HepG2 (cell line): ENCODE measurements around the gene STAP2. TPM values are rescaled to one million over a fixed set of nuclear protein-coding genes. Genes with fewer than 3 reads are reported as not detected.

Experiments
- ATF3 ChIP-seq: sonication (generic); formaldehyde crosslinking; IDR thresholded peaks from 2 replicates; pipeline ENCODE4 v1.4.0; 2020; ENCODE audit warnings: missing genetic modification reagents
- ATRX ChIP-seq: sonication (generic); formaldehyde crosslinking; IDR thresholded peaks from 2 replicates; pipeline ENCODE4 v1.4.0; 2020; ENCODE audit warnings: missing genetic modification reagents, borderline replicate concordance
- CAMTA2 ChIP-seq: sonication (generic); formaldehyde crosslinking; IDR thresholded peaks from 2 replicates; pipeline ENCODE4 v1.4.0; 2020; ENCODE audit warnings: mild to moderate bottlenecking, missing genetic modification reagents, borderline replicate concordance
- CEBPG ChIP-seq: IDR thresholded peaks from 2 replicates; pipeline ENCODE4 v1.6.1; 2016
- DMTF1 ChIP-seq: sonication (generic); formaldehyde crosslinking; IDR thresholded peaks from 2 replicates; pipeline ENCODE4 v1.4.0; 2020; ENCODE audit warnings: mild to moderate bottlenecking, missing genetic modification reagents
- KLF9 ChIP-seq: IDR thresholded peaks from 2 replicates; pipeline ENCODE4 v1.6.1; 2016; ENCODE audit warnings: low read depth
- LCORL ChIP-seq, 2 experiments: fragments of 450-650 bp in 1 of 2; sonication (generic) in 1 of 2; formaldehyde crosslinking in 1 of 2; IDR thresholded peaks; 2 replicates each; pipeline versions ENCODE4 v1.5.0 to v1.6.1; 2017 to 2020; ENCODE audit warnings: antibody characterized with exemption in 1 of 2, missing genetic modification reagents in 1 of 2
- MBD4 ChIP-seq: IDR thresholded peaks from 2 replicates; pipeline ENCODE4 v1.6.1; 2012; ENCODE audit warnings: low read length, inconsistent platforms, borderline replicate concordance
- NFYB ChIP-seq: sonication (generic); formaldehyde crosslinking; IDR thresholded peaks from 2 replicates; pipeline ENCODE4 v1.4.0; 2020; ENCODE audit warnings: missing genetic modification reagents
- NRL ChIP-seq: sonication (generic); formaldehyde crosslinking; IDR thresholded peaks from 2 replicates; pipeline ENCODE4 v1.5.0; 2020; ENCODE audit warnings: missing genetic modification reagents, mild to moderate bottlenecking, moderate library complexity, borderline replicate concordance
- POGK ChIP-seq: sonication (generic); formaldehyde crosslinking; conservative IDR thresholded peaks from 2 replicates; pipeline ENCODE4 v1.8.0; 2022; ENCODE audit warnings: mild to moderate bottlenecking, moderate library complexity, missing genetic modification reagents
- POLR2AphosphoS2 ChIP-seq: IDR thresholded peaks from 2 replicates; pipeline ENCODE4 v1.6.1; 2011; ENCODE audit warnings: low read depth, low read length, improper control_type of control experiment
- RBM39 ChIP-seq: fragments of 200-400 bp; formaldehyde crosslinking; IDR thresholded peaks from one replicate; pipeline ENCODE4 v1.6.1; 2018; ENCODE audit warnings: antibody characterized with exemption, mild to moderate bottlenecking, low read depth, low read length; ENCODE audit not compliant: poor library complexity, severe bottlenecking
- RCOR2 ChIP-seq: IDR thresholded peaks from 2 replicates; pipeline ENCODE4 v1.6.1; 2016; ENCODE audit warnings: missing biosample characterization, missing genetic modification reagents
- SRY ChIP-seq: sonication (generic); formaldehyde crosslinking; IDR thresholded peaks from 2 replicates; pipeline ENCODE4 v1.8.0; 2022; ENCODE audit warnings: mild to moderate bottlenecking, missing genetic modification reagents
- SSRP1 ChIP-seq: IDR thresholded peaks from 2 replicates; pipeline ENCODE4 v1.6.1; 2016; ENCODE audit warnings: control low read depth
- SYNCRIP ChIP-seq: fragments of 200-400 bp; formaldehyde crosslinking; IDR thresholded peaks from 2 replicates; pipeline ENCODE4 v1.6.1; 2018; ENCODE audit warnings: mild to moderate bottlenecking, low read depth, low read length; ENCODE audit not compliant: insufficient read depth
- WIZ ChIP-seq: sonication (generic); formaldehyde crosslinking; IDR thresholded peaks from 2 replicates; pipeline ENCODE4 v1.5.1; 2020; ENCODE audit warnings: mild to moderate bottlenecking, missing genetic modification reagents
- ZNF616 ChIP-seq: sonication (generic); formaldehyde crosslinking; IDR thresholded peaks from 2 replicates; pipeline ENCODE4 v1.5.0; 2020; ENCODE audit warnings: low read depth, mild to moderate bottlenecking, missing genetic modification reagents
- ZNF788 ChIP-seq: sonication (generic); formaldehyde crosslinking; IDR thresholded peaks from 2 replicates; pipeline ENCODE4 v1.5.0; 2020; ENCODE audit warnings: mild to moderate bottlenecking, missing genetic modification reagents, borderline replicate concordance
- polyA plus RNA-seq, 8 experiments: library from polyadenylated mRNA; depleted of rRNA in 3 of 8; stranded (reverse) in 7 of 8; unstranded in 1 of 8; fragments of >200 nt; fragmentation: Illumina TruSeq in 4 of 8; extraction: Trizol in 4 of 8; gene quantifications; 2 replicates each; pipeline versions ENCODE4 v1.2.1 to v1.2.3, GENCODE V29; 2011 to 2016; ENCODE audit warnings: low read depth in 4 of 8, missing spikeins in 1 of 8, mixed read lengths in 1 of 8; ENCODE audit not compliant: insufficient read depth in 1 of 8
- total RNA-seq, 5 experiments: library from RNA; depleted of rRNA; stranded (reverse); fragments of >200 nt; fragmentation: Illumina TruSeq; extraction: Trizol; gene quantifications; 2 replicates each; pipeline ENCODE4 v1.2.3, GENCODE V29; 2016; ENCODE audit warnings: low read depth in 1 of 5
- TF ChIP-seq, protein P1 (sequence below): IDR thresholded peaks from 2 replicates; pipeline ENCODE4 v1.4.0; 2020; ENCODE audit warnings: mild to moderate bottlenecking, missing genetic modification reagents

Gene STAP2
- total and polyA plus RNA-seq, 2 of the 13 experiments (the other 11 are each of a cell fraction or from before 2014, with no cell fraction given): 39.0 to 43.7 TPM

DNA sequence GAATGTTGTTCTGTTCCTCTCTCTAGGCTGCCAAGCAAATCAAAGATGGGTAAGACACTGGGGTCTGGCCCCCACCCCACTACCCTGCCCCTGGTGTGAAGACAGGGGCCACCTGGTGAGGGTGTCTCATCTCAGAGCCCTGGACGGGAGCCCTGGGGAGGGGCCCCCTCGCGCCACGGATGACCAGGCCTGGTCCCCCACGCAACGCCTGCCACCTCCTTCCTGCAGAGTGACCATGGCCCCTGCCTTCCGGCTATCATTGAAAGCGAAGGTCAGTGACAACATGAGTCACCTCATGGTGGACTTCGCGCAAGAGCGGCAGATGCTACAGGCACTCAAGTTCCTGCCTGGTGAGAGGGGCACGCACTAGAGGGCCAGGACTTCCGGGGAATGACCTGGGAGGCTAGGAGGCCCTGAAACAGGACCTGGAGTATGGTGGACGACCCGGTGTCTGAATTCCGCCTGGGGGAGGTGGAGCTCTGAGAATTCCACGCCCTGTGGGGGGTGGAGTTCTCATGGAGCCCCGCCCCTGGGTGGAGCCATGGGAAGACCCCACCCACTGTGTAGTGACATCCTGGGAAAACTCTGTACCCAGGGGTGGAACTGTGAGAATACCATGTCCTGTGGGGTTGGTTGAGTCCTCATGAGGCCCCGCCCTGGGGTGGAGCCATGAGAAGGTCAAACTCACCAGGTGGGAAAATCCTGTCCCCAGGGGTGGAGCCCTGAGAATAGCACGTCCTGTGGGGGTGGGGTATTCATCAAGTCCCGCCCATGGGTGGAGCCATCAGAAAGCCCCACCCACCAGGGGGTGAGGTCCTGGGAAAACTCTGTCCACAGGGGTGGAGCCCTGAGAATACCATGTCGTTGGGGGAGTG, 28.1 kb downstream of the STAP2 start (continued):
- 0 out of 2 replicates have a peak, but pooled peaks have one; percentile 71 for TF ChIP-seq KLF9 (CRISPR knock-in tag)
- peak; percentile 97 for TF ChIP-seq ZNF788 (CRISPR knock-in tag)
- no peak for TF ChIP-seq ATRX (CRISPR knock-in tag)
- TF ChIP-seq CEBPG (CRISPR knock-in tag): peak; percentile 71
- TF ChIP-seq ATF3 (CRISPR knock-in tag): peak; percentile 98
- 0 out of 2 replicates have a peak, but pooled peaks have one; percentile 56 for TF ChIP-seq ZNF616
- TF ChIP-seq LCORL (IDR thresholded peaks at IDR 0.05): no peak
- peak; percentile 82 for TF ChIP-seq LCORL (CRISPR knock-in tag; IDR thresholded peaks at IDR 0.05)
- TF ChIP-seq NFYB (CRISPR knock-in tag): 0 out of 2 replicates have a peak, but pooled peaks have one; percentile 10
- TF ChIP-seq CAMTA2 (CRISPR knock-in tag): no peak
- peak; percentile 82; the same call in 1 of the 2 replicates for TF ChIP-seq WIZ
- no peak for TF ChIP-seq SYNCRIP
- TF ChIP-seq, protein P1, sequence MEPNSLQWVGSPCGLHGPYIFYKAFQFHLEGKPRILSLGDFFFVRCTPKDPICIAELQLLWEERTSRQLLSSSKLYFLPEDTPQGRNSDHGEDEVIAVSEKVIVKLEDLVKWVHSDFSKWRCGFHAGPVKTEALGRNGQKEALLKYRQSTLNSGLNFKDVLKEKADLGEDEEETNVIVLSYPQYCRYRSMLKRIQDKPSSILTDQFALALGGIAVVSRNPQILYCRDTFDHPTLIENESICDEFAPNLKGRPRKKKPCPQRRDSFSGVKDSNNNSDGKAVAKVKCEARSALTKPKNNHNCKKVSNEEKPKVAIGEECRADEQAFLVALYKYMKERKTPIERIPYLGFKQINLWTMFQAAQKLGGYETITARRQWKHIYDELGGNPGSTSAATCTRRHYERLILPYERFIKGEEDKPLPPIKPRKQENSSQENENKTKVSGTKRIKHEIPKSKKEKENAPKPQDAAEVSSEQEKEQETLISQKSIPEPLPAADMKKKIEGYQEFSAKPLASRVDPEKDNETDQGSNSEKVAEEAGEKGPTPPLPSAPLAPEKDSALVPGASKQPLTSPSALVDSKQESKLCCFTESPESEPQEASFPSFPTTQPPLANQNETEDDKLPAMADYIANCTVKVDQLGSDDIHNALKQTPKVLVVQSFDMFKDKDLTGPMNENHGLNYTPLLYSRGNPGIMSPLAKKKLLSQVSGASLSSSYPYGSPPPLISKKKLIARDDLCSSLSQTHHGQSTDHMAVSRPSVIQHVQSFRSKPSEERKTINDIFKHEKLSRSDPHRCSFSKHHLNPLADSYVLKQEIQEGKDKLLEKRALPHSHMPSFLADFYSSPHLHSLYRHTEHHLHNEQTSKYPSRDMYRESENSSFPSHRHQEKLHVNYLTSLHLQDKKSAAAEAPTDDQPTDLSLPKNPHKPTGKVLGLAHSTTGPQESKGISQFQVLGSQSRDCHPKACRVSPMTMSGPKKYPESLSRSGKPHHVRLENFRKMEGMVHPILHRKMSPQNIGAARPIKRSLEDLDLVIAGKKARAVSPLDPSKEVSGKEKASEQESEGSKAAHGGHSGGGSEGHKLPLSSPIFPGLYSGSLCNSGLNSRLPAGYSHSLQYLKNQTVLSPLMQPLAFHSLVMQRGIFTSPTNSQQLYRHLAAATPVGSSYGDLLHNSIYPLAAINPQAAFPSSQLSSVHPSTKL (CRISPR knock-in tag): peak; percentile 85
- peak; percentile 54; the same call in 1 of the 2 replicates for TF ChIP-seq NRL (CRISPR knock-in tag)
- TF ChIP-seq POGK (CRISPR knock-in tag): no peak; the same call in 1 of the 2 replicates
- no peak for TF ChIP-seq SSRP1 (CRISPR knock-in tag)
- TF ChIP-seq DMTF1: no peak
- no peak for TF ChIP-seq RBM39
- no peak for TF ChIP-seq MBD4
- TF ChIP-seq RCOR2: peak; percentile 94
- no peak for TF ChIP-seq POLR2AphosphoS2
- peak; percentile 60; the same call in 1 of the 2 replicates for TF ChIP-seq SRY (CRISPR knock-in tag)
